Duodenal mucosa (tissue), 2 donors: ENCODE data around the gene KIT.

ENCODE experiments used
- H3K27ac ChIP-seq: one replicate; pipeline ENCODE4 v1.7.0; 2013; ENCODE audit warnings: low read depth, low read length
- H3K27me3 ChIP-seq, 2 donors: one replicate each; pipeline ENCODE4 v1.7.0; 2013; ENCODE audit warnings: low read length in 2 of 2, control low read depth in 1 of 2; ENCODE audit not compliant: insufficient read depth in 2 of 2, control insufficient read depth in 1 of 2
- H3K36me3 ChIP-seq, 2 donors: one replicate each; pipeline ENCODE4 v1.7.0; 2013; ENCODE audit warnings: low read length in 2 of 2, control low read depth in 1 of 2; ENCODE audit not compliant: insufficient read depth in 2 of 2, control insufficient read depth in 1 of 2
- H3K4me1 ChIP-seq, 2 donors: one replicate each; pipeline ENCODE4 v1.7.0; 2013; ENCODE audit warnings: low read length in 2 of 2, control low read depth in 1 of 2; ENCODE audit not compliant: insufficient read depth in 2 of 2, control insufficient read depth in 1 of 2
- H3K4me3 ChIP-seq, 2 donors: one replicate each; pipeline ENCODE4 v1.7.0; 2013; ENCODE audit warnings: low read length in 2 of 2, low read depth in 1 of 2
- H3K9ac ChIP-seq, 2 donors: one replicate each; pipeline ENCODE4 v1.7.0; 2013; ENCODE audit warnings: low read length in 2 of 2, low read depth in 1 of 2
- H3K9me3 ChIP-seq, 2 donors: one replicate each; pipeline ENCODE4 v1.7.0; 2013; ENCODE audit warnings: low read length in 2 of 2, control low read depth in 1 of 2; ENCODE audit not compliant: control insufficient read depth in 1 of 2

Gene KIT

GRCh38 chr4:54716478-54717065 lies 58.8 kb downstream of the KIT start:
- H3K9me3 ChIP-seq, result no peaks in the 10 kb centered on the region
- peaks cover 0 to 3% of the 10 kb centered on the region in 2 donors for H3K27me3 ChIP-seq
- no peak overlapping the region for H3K27ac ChIP-seq
- no peaks in the 10 kb centered on the region for H3K4me1 ChIP-seq
- no peak overlapping the region for H3K4me3 ChIP-seq
- H3K36me3 ChIP-seq, result no peaks in the 10 kb centered on the region
- H3K9ac ChIP-seq, result no peak overlapping the region

- H3K36me3 ChIP-seq, result no peaks in the 10 kb centered on the region
- no peak overlapping the region for H3K9ac ChIP-seq
- no peak overlapping the region for H3K4me3 ChIP-seq
- no peaks in the 10 kb centered on the region for H3K4me1 ChIP-seq
- H3K27ac ChIP-seq, result no peak overlapping the region
- H3K27me3 ChIP-seq, result peaks cover 0 to 3% of the 10 kb centered on the region in 2 donors
- no peaks in the 10 kb centered on the region for H3K9me3 ChIP-seq
Observed at GRCh38 chr4:54717694-54718093, 59.9 kb downstream of the KIT start.

- H3K4me3 ChIP-seq, result no peak overlapping the region
- no peaks in the 10 kb centered on the region for H3K36me3 ChIP-seq
- H3K4me1 ChIP-seq, result no peaks in the 10 kb centered on the region
- H3K27me3 ChIP-seq, result peaks cover 0 to 3% of the 10 kb centered on the region in 2 donors
- H3K27ac ChIP-seq, result no peak overlapping the region
- H3K9me3 ChIP-seq, result no peaks in the 10 kb centered on the region
- no peak overlapping the region for H3K9ac ChIP-seq
Observed at GRCh38 chr4:54719378-54719777, 61.6 kb downstream of the KIT start.

GRCh38 chr4:54723220-54723619 lies 65.5 kb downstream of the KIT start:
- H3K27me3 ChIP-seq, result peaks cover 0 to 3% of the 10 kb centered on the region in 2 donors
- H3K9me3 ChIP-seq, result no peaks in the 10 kb centered on the region
- H3K9ac ChIP-seq, result no peak overlapping the region
- no peak overlapping the region for H3K27ac ChIP-seq
- no peaks in the 10 kb centered on the region for H3K4me1 ChIP-seq
- no peak overlapping the region for H3K4me3 ChIP-seq
- no peaks in the 10 kb centered on the region for H3K36me3 ChIP-seq

- Histone ChIP-seq H3K9ac (no peak overlapping the region), H3K4me3 (no peak overlapping the region), H3K4me1 (no peaks in the 10 kb centered on the region), H3K27ac (no peak overlapping the region), H3K36me3 (no peaks in the 10 kb centered on the region), H3K9me3 (no peaks in the 10 kb centered on the region), H3K27me3 (peaks cover 0 to 3% of the 10 kb centered on the region in 2 donors)
Observed at GRCh38 chr4:54723820-54724219, 66.1 kb downstream of the KIT start.

GRCh38 chr4:54726907-54727306 lies 69.2 kb downstream of the KIT start:
- Histone ChIP-seq H3K27me3 (no peaks in the 10 kb centered on the region), H3K4me3 (no peak overlapping the region), H3K27ac (no peak overlapping the region), H3K9me3 (no peaks in the 10 kb centered on the region), H3K36me3 (no peaks in the 10 kb centered on the region), H3K4me1 (no peaks in the 10 kb centered on the region), H3K9ac (no peak overlapping the region)

- no peaks in the 10 kb centered on the region for H3K9me3 ChIP-seq
- H3K4me1 ChIP-seq, result no peaks in the 10 kb centered on the region
- no peak overlapping the region for H3K9ac ChIP-seq
- no peaks in the 10 kb centered on the region for H3K27me3 ChIP-seq
- no peak overlapping the region for H3K27ac ChIP-seq
- no peak overlapping the region for H3K4me3 ChIP-seq
- H3K36me3 ChIP-seq, result no peaks in the 10 kb centered on the region
Observed at GRCh38 chr4:54727346-54727745, 69.6 kb downstream of the KIT start.

GRCh38 chr4:54728368-54728767 lies 70.6 kb downstream of the KIT start:
- no peaks in the 10 kb centered on the region for H3K9me3 ChIP-seq
- H3K9ac ChIP-seq, result no peak overlapping the region
- no peaks in the 10 kb centered on the region for H3K27me3 ChIP-seq
- no peaks in the 10 kb centered on the region for H3K4me1 ChIP-seq
- H3K27ac ChIP-seq, result no peak overlapping the region
- H3K36me3 ChIP-seq, result no peaks in the 10 kb centered on the region
- no peak overlapping the region for H3K4me3 ChIP-seq

GRCh38 chr4:54729256-54729655 lies 71.5 kb downstream of the KIT start:
- H3K9ac ChIP-seq, result no peak overlapping the region
- H3K36me3 ChIP-seq, result no peaks in the 10 kb centered on the region
- no peaks in the 10 kb centered on the region for H3K4me1 ChIP-seq
- H3K9me3 ChIP-seq, result no peaks in the 10 kb centered on the region
- H3K27me3 ChIP-seq, result no peaks in the 10 kb centered on the region
- no peak overlapping the region for H3K27ac ChIP-seq
- H3K4me3 ChIP-seq, result no peak overlapping the region

- Histone ChIP-seq H3K27ac (no peak overlapping the region), H3K9me3 (no peaks in the 10 kb centered on the region), H3K4me1 (no peaks in the 10 kb centered on the region), H3K36me3 (no peaks in the 10 kb centered on the region), H3K4me3 (no peak overlapping the region), H3K27me3 (no peaks in the 10 kb centered on the region), H3K9ac (no peak overlapping the region)
Observed at GRCh38 chr4:54730581-54730980, 72.8 kb downstream of the KIT start.

- Histone ChIP-seq H3K9ac (no peak overlapping the region), H3K27ac (no peak overlapping the region), H3K27me3 (no peaks in the 10 kb centered on the region), H3K36me3 (no peaks in the 10 kb centered on the region), H3K4me1 (no peaks in the 10 kb centered on the region), H3K4me3 (no peak overlapping the region), H3K9me3 (no peaks in the 10 kb centered on the region)
Observed at GRCh38 chr4:54731552-54731951, 73.8 kb downstream of the KIT start.
